ENCODE results near the gene ADGRL3.

- TF ChIP-seq POLR2A (IDR thresholded peaks at IDR 0.05) (no peak), CTCF (IDR thresholded peaks at IDR 0.05) (no peak)
Observed at GRCh38 chr4:61837395-61837794, 637.3 kb downstream of the ADGRL3 start.
